Right atrium auricular region (tissue), 2 donors: ENCODE data around the gene AGBL5. TPM values are rescaled to one million over a fixed set of nuclear protein-coding genes. Genes with fewer than 3 reads are reported as not detected.

Experiments
- DNase-seq: peaks from one replicate; pipeline ENCODE4 v3.0.0-alpha.2; 2019; ENCODE audit warnings: low spot score
- H3K27ac ChIP-seq, 2 donors: fragments of 200-600 bp; sonication (generic); 1 replicate in 1 of 2; 2 replicates in 1 of 2; pipeline ENCODE4 v1.5.1; 2016 to 2019
- H3K27me3 ChIP-seq, 2 donors: fragments of 200-600 bp; sonication (generic); one replicate each; pipeline versions ENCODE4 v1.5.1 to v1.6.0; 2017 to 2019
- H3K36me3 ChIP-seq: fragments of 200-600 bp; sonication (generic); one replicate; pipeline ENCODE4 v1.5.1; 2016
- H3K4me1 ChIP-seq, 2 donors: fragments of 200-600 bp; sonication (generic); one replicate each; pipeline versions ENCODE4 v1.5.1 to v1.6.0; 2017 to 2019
- H3K4me3 ChIP-seq, 2 donors: fragments of 200-600 bp; sonication (generic); 1 replicate in 1 of 2; 2 replicates in 1 of 2; pipeline ENCODE4 v1.5.1; 2017 to 2019; ENCODE audit warnings: mild to moderate bottlenecking in 1 of 2, moderate library complexity in 1 of 2
- H3K9me3 ChIP-seq, 2 donors: fragments of 200-600 bp; sonication (generic); one replicate each; pipeline ENCODE4 v1.5.1; 2019
- total RNA-seq, 2 donors: library from RNA; depleted of rRNA; stranded (reverse); fragments of >200 nt; gene quantifications; one replicate each; pipeline ENCODE4 v1.1.0, GENCODE V29; 2016
- TF ChIP-seq, protein P1 (sequence below), 2 donors: fragments of 200-600 bp; sonication (generic); IDR thresholded peaks; one replicate each; pipeline ENCODE4 v1.5.1; 2019; ENCODE audit warnings: antibody characterized with exemption in 2 of 2

The AGBL5 gene
- total RNA-seq, 2 donors from 2014 or later: 8.1 to 9.3 TPM

DNA sequence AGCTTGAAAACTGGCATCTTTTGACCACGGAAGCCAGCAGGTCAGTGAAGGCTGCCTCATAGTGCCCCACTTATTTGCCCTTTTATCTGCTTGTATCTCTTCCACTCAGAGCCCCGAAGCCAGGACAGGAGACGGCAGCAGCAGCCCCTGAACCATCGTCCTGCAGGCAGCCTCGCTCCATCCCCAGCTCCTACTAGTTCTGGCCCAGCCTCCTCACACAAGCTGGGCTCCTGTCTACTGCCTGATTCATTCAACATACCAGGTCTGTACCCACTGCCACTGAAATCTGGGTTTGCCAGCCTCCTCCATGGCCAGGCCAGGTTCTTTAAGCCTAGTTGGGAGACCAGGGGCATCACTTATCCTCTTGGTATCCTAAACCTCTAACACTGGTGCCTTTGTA lies 15.9 kb downstream of the AGBL5 start:
- no peak for DNase-seq
- Histone ChIP-seq H3K36me3 (peaks cover 25% of the 10 kb centered on the region), H3K9me3 (no peaks in the 10 kb centered on the region), H3K27me3 (no peaks in the 10 kb centered on the region), H3K4me1 (peaks cover 0 to 48% of the 10 kb centered on the region in 2 donors), H3K27ac (no peak overlapping the region), H3K4me3 (no peak overlapping the region)
- TF ChIP-seq, protein P1, sequence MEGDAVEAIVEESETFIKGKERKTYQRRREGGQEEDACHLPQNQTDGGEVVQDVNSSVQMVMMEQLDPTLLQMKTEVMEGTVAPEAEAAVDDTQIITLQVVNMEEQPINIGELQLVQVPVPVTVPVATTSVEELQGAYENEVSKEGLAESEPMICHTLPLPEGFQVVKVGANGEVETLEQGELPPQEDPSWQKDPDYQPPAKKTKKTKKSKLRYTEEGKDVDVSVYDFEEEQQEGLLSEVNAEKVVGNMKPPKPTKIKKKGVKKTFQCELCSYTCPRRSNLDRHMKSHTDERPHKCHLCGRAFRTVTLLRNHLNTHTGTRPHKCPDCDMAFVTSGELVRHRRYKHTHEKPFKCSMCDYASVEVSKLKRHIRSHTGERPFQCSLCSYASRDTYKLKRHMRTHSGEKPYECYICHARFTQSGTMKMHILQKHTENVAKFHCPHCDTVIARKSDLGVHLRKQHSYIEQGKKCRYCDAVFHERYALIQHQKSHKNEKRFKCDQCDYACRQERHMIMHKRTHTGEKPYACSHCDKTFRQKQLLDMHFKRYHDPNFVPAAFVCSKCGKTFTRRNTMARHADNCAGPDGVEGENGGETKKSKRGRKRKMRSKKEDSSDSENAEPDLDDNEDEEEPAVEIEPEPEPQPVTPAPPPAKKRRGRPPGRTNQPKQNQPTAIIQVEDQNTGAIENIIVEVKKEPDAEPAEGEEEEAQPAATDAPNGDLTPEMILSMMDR (IDR thresholded peaks at IDR 0.05): no peak

DNA sequence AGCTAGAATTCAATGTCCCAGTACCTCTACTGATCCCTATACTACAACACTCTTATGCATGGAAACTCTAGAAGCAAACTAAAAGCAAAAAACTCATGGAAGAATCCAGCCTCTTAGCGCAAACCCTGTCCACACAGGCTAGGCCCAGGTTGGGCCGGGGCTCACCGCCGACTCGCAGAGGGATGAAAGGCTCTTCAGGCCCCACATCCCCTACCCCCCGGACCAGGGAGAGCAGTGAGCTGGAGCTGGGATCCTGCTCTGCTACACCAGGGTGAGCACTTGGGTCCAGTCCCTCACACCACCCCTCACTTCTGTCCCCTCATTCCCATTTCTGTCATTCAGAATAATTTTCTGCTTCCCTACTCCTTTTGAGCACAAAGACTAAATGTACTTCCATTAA lies 18.0 kb downstream of the AGBL5 start:
- TF ChIP-seq, protein P1 (IDR thresholded peaks at IDR 0.05): no peak
- Histone ChIP-seq H3K4me1 (peaks cover 0 to 49% of the 10 kb centered on the region in 2 donors), H3K9me3 (no peaks in the 10 kb centered on the region), H3K27me3 (no peaks in the 10 kb centered on the region), H3K36me3 (peaks cover 25% of the 10 kb centered on the region), H3K27ac (peak overlapping the region in 1 of 2 donors; percentile 0), H3K4me3 (no peak overlapping the region)
- DNase-seq: no peak

DNA sequence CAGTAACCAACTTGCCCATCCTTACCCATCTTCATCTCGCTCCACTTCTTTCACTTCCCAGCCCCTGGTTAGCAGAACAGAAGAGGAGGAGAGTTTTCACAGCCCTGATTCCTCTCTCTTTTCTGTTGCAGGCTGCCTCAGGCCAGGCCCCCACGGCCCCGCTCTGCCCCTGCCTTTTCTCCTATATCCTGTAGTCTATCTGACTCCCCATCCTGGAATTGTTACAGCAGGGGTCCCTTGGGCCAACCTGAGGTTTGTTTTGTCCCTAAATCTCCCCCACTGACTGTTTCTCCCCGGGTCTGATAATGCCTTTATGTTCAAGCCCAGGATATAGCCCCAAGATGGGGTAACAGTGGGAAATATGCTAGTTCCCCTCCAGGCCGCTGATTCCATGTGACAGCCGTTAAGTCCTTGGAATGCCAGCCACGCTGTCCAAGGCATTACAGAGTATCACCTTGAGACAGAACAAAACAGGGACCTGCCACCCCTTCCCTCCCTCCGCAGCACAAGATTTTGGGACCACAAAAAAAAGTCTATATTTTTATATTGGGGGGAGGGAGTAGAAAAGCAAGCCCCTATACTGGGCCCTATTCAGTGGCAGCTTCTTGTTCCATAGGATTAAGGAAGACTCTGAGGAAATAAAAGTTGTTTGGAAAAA lies 18.6 kb downstream of the AGBL5 start:
- TF ChIP-seq, protein P1 (IDR thresholded peaks at IDR 0.05): no peak
- peaks cover 0 to 53% of the 10 kb centered on the region in 2 donors for H3K4me1 ChIP-seq
- peak overlapping the region; percentile 97 to 98 for H3K27ac ChIP-seq
- peaks cover 25% of the 10 kb centered on the region for H3K36me3 ChIP-seq
- no peaks in the 10 kb centered on the region for H3K27me3 ChIP-seq
- H3K4me3 ChIP-seq: peak overlapping the region in 1 of 2 donors; percentile 98
- H3K9me3 ChIP-seq: no peaks in the 10 kb centered on the region
- DNase-seq: no peak

DNA sequence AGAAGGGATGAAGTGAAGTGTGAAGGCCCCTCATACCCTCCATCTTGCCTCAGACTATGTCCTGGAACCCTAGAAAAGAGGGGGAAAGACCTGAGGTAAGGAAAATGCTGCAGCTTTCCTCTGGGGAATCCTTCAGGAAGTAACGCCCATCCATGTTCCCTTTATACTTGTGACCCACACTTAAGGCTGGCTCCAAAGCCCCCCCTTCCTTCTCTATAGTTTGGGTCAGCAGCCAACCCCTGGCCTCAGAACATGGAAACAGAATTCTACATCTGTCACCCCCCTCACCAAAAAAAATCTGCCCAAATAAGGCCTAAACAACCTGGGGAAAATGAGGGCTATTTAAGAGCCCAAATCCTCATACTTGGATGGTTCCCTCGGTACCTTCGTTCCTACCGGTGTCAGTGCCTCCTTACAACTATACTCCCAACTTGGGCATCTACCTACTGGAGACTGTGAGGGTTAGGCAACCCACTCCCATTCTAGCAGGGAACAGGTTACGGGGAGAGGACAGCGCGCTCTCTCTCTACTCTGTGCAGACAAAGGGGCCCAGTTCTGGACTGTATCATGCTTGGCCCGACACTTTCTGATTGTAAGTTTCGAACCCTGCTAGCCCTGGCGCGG lies 19.3 kb downstream of the AGBL5 start:
- TF ChIP-seq, protein P1 (IDR thresholded peaks at IDR 0.05): no peak
- Histone ChIP-seq H3K4me1 (peaks cover 0 to 56% of the 10 kb centered on the region in 2 donors), H3K27me3 (no peaks in the 10 kb centered on the region), H3K27ac (peak overlapping the region; percentile 97 to 98), H3K9me3 (no peaks in the 10 kb centered on the region), H3K36me3 (peaks cover 25% of the 10 kb centered on the region), H3K4me3 (peak overlapping the region; percentile 65 to 98)
- DNase-seq: no peak

DNA sequence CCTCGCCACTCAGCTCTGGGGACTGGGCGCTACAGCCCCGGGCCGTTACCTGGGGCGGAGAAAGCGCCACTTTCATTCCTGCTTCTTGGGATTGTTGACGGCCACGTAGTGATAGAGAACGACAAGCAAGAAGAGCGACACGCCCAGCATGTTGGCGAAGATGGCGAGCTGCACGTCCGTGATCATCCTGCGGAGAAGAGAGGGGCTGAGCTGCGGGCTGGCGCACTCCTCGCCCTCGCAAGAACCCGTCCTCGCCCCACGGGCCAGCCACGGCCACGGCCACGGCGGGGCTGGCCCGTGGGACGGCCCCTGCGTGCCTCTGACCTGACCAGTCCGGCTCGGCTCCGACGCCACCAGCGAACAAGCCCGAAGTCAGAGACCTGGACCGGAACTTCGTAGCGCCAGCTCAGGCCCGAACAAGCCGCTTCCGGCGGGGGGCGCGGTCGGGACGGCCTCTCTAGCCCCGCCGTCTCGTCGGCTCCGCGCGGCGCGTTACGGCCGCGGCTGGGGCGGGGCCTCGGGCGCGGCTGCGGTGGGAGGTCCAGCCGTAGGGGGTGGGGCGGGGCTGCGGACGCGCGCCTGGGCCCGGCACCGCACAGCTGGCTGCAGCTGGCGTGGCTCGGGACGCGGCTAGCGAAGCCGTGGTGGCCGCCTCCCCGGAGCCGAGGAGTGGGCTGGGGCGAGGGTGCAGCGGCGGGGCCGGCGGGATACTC lies 20.0 kb downstream of the AGBL5 start, which contains the start of gene OST4:
OST4 (minus strand) TSS at position 378 of the 713 bp plus-strand sequence.
- peak; percentile 95 for DNase-seq
- TF ChIP-seq, protein P1 (IDR thresholded peaks at IDR 0.05): peak in 1 of 2 donors; percentile 7
- Histone ChIP-seq H3K36me3 (peaks cover 25% of the 10 kb centered on the region), H3K27me3 (no peaks in the 10 kb centered on the region), H3K27ac (peak within 1 kb of the TSS; percentile 97 to 98), H3K9me3 (no peaks in the 10 kb centered on the region), H3K4me3 (peak within 1 kb of the TSS; percentile 65 to 98), H3K4me1 (peaks cover 0 to 56% of the 10 kb centered on the region in 2 donors)
